ENCODE measurements around the gene GRHL3.

DNA sequence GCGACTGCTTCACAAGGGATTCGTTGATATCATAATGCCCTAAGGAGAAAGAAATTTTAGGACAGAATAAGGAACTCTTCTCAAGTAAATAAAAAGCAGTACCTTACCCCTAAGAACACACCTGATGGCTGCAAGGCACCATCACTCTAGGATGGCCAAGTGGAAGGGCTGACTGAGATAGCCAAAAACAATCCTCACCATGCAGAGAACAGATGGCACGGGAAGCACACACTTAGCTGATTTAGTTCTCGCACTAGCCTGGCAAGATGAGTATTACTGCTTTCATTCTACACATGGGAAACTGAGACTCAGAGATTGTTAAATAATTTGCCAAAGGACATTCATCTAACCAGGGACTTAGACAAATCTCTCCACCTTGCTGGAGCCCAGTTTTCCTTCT is 50.6 kb downstream of the GRHL3 start:
- TF ChIP-seq POLR2AphosphoS5 (IDR thresholded peaks at IDR 0.05; ENCODE audit: low read depth, low read length): no peak
- no peak for TF ChIP-seq TAF1 (IDR thresholded peaks at IDR 0.05; ENCODE audit: borderline replicate concordance, low read depth, low read length)

All from GM12892 (cell line).